ENCODE measurements around the gene CELSR3. TPM values are rescaled to one million over a fixed set of nuclear protein-coding genes. Genes with fewer than 3 reads are reported as not detected.
A peak's percentile ranks its signal among the peaks of the same experiment; 100 is the strongest.

The CELSR3 gene
- total and polyA plus RNA-seq, 2 of the 4 experiments (the other 2 are of a cell fraction): 0.18 to 0.63 TPM

DNA sequence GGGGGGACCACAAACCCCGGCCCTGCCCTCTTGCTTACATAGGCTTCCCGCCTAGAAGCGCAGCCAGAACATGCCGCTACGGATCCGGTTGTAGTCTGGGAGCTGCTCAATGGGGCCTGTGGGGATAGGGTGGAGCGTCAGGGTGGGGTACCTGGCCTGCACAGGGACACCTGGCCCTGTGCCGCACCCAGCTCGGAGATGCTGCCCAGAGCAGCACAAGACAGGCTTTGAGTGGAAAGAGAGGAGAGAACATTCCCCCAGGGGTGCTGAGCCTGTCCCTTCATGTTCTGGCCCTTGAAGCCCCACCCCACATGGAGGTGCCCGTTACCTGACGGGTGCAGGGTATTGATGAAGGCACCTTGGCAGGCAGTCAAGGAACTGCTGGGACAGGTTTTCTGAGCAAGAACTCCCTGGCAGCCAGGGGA, 63.6 kb downstream of the CELSR3 start:
- H2BK120ac ChIP-seq (ENCODE audit: low read depth, low read length): peak overlapping the region; percentile 85
- H4K8ac ChIP-seq (ENCODE audit: low read depth in 2 of 2, low read length in 2 of 2): peak overlapping the region; percentile 46 to 83
- H4K20me1 ChIP-seq (ENCODE audit: insufficient read depth, low read length): peaks cover 19% of the 10 kb centered on the region
- POLR2A ChIA-PET (ENCODE audit: unreplicated experiment): interaction anchor here (0.6 kb wide), 1 partner anchor 12 kb away, joined by 5 read pairs; no protein-coding TSS in a partner anchor
- peak overlapping the region; percentile 89; the same call in 1 of the 2 replicates for H3K23ac ChIP-seq (ENCODE audit: low read depth, low read length)
- H2AFZ ChIP-seq (replicated peaks; ENCODE audit: low read length, poor library complexity): peak overlapping the region; percentile 79
- peak overlapping the region; percentile 87 for H2BK20ac ChIP-seq (ENCODE audit: low read depth, low read length)
- peak overlapping the region; percentile 15 for H3K18ac ChIP-seq (ENCODE audit: low read depth, low read length)
- H3K36me3 ChIP-seq (ENCODE audit: control insufficient read depth, insufficient read depth, low read length): peaks cover 56% of the 10 kb centered on the region
- peak overlapping the region; percentile 40 for H3K9ac ChIP-seq (ENCODE audit: low read depth, low read length)
- H2BK15ac ChIP-seq (ENCODE audit: low read depth, low read length): peak overlapping the region; percentile 67; the same call in 2 of the 3 replicates
- CTCF ChIA-PET: interaction anchor here (0.9 kb wide), 1 partner anchor 10 kb away, joined by 3 read pairs; the partner anchor contains the start of gene UQCRC1
- H3K14ac ChIP-seq (replicated peaks; ENCODE audit: low read depth, low read length): peak overlapping the region; percentile 77
- DNase-seq (no peak), ATAC-seq (ENCODE audit: low read depth) (no peak)
- peak overlapping the region; percentile 97 for H2BK5ac ChIP-seq (ENCODE audit: low read depth, low read length, poor library complexity, severe bottlenecking)
- H3K4me2 ChIP-seq (ENCODE audit: low read depth, low read length): peak overlapping the region; percentile 21
- dilution Hi-C loops (cut with HindIII; ENCODE audit: low sequenced_read_pairs, unreplicated experiment): no loop called here
- peak overlapping the region; percentile 90 for H2AK9ac ChIP-seq (replicated peaks; ENCODE audit: low read depth, low read length, poor library complexity)
- no TSS peak for BruUV-seq (replicated peaks)
- peaks cover 16 to 76% of the 10 kb centered on the region in 2 experiments; a peak in 3 of 4 replicates for H3K79me1 ChIP-seq (ENCODE audit: low read depth in 1 of 2, low read length in 2 of 2)
- peaks cover 42% of the 10 kb centered on the region for H3K9me1 ChIP-seq (ENCODE audit: insufficient read depth, low read length)
- H3K27ac ChIP-seq (ENCODE audit: insufficient read depth, low read length): peak overlapping the region; percentile 94
- H3K56ac ChIP-seq (ENCODE audit: extremely low read depth, insufficient read depth, low read length): peak overlapping the region; percentile 69
- intact Hi-C loops (cut with micrococcal nuclease): no loop called here
- no peaks in the 10 kb centered on the region for H3K27me3 ChIP-seq (ENCODE audit: control insufficient read depth, insufficient read depth, low read length)
- peaks cover 53% of the 10 kb centered on the region for H3K4me1 ChIP-seq (ENCODE audit: control insufficient read depth, insufficient read depth, low read length)
- H2AK5ac ChIP-seq (ENCODE audit: low read depth, low read length): peak overlapping the region; percentile 96
- H4K91ac ChIP-seq (ENCODE audit: insufficient read depth, low read depth, low read length): peak overlapping the region; percentile 82
- H4K5ac ChIP-seq (ENCODE audit: low read depth, low read length): peak overlapping the region; percentile 38
- in situ Hi-C loops (cut with MboI; ENCODE audit: low sequenced_read_pairs): no loop called here
- TF ChIP-seq FOS (IDR thresholded peaks at IDR 0.05; ENCODE audit: low read depth, low read length): no peak
- TF ChIP-seq, protein P1, sequence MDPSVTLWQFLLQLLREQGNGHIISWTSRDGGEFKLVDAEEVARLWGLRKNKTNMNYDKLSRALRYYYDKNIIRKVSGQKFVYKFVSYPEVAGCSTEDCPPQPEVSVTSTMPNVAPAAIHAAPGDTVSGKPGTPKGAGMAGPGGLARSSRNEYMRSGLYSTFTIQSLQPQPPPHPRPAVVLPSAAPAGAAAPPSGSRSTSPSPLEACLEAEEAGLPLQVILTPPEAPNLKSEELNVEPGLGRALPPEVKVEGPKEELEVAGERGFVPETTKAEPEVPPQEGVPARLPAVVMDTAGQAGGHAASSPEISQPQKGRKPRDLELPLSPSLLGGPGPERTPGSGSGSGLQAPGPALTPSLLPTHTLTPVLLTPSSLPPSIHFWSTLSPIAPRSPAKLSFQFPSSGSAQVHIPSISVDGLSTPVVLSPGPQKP (IDR thresholded peaks at IDR 0.05; ENCODE audit: borderline replicate concordance, low read depth, low read length): no peak
- no peak for TF ChIP-seq SMC3 (IDR thresholded peaks at IDR 0.05; ENCODE audit: low read depth, low read length)
- no peak for TF ChIP-seq RFX5 (IDR thresholded peaks at IDR 0.05; ENCODE audit: low read depth, low read length)
- no peak for TF ChIP-seq BHLHE40 (IDR thresholded peaks at IDR 0.05; ENCODE audit: low read depth, low read length)
- no peak for TF ChIP-seq POLR2A (IDR thresholded peaks at IDR 0.05; ENCODE audit: low read depth, low read length)
- TF ChIP-seq MAFK (IDR thresholded peaks at IDR 0.05; ENCODE audit: low read depth, low read length): no peak
- no peak for TF ChIP-seq MXI1 (IDR thresholded peaks at IDR 0.05; ENCODE audit: borderline replicate concordance, low read depth, low read length)
- TF ChIP-seq, protein P2, sequence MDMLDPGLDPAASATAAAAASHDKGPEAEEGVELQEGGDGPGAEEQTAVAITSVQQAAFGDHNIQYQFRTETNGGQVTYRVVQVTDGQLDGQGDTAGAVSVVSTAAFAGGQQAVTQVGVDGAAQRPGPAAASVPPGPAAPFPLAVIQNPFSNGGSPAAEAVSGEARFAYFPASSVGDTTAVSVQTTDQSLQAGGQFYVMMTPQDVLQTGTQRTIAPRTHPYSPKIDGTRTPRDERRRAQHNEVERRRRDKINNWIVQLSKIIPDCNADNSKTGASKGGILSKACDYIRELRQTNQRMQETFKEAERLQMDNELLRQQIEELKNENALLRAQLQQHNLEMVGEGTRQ (IDR thresholded peaks at IDR 0.05; ENCODE audit: low read depth, low read length): no peak
- no peak for TF ChIP-seq NFE2L2 (IDR thresholded peaks at IDR 0.05; ENCODE audit: low read depth, low read length)
- TF ChIP-seq MAZ (IDR thresholded peaks at IDR 0.05; ENCODE audit: borderline replicate concordance, low read depth, low read length): no peak
- no peak for TF ChIP-seq RAD21 (IDR thresholded peaks at IDR 0.05; ENCODE audit: low read length)
- H3K9me3 ChIP-seq (ENCODE audit: control insufficient read depth, insufficient read depth, low read length): no peaks in the 10 kb centered on the region
- WGBS, 2 experiments (ENCODE audit: extremely low coverage in 2 of 2, insufficient read length in 1 of 2): 46% methylated on average over 5 of the region's 11 CpGs; no CpG with 5 or more reads in 1 of the 2 experiments
- H3K4me3 ChIP-seq (ENCODE audit: insufficient read depth, low read depth, low read length): no peak overlapping the region
- H3K4ac ChIP-seq (ENCODE audit: low read depth, low read length): peak overlapping the region; percentile 99
